SK-N-SH treated with all-trans-retinoic acid at 6 μM for 48 hours (cell line): ENCODE results near the gene GMEB2.
"Not testable (repeated sequence)": the region's sequence is repeated elsewhere in the genome, so short reads cannot be mapped to it uniquely, and the experiment has no call there.

Experiments used
- ATAC-seq: fragments of 200-7000 bp; cut with Tn5 transposase; 3 replicates; pipeline ENCODE4 v1.9.1; 2020; ENCODE audit warnings: mild to moderate bottlenecking, moderate library complexity
- ARNTL ChIP-seq: fragments of 450-650 bp; formaldehyde crosslinking; IDR thresholded peaks from 2 replicates; pipeline ENCODE4 v1.5.0; 2020; ENCODE audit warnings: low read depth, mild to moderate bottlenecking, moderate library complexity, borderline replicate concordance
- CREB5 ChIP-seq: fragments of 250-450 bp; sonication (Bioruptor Pico); IDR thresholded peaks from 2 replicates; pipeline ENCODE4 v1.5.1; 2020; ENCODE audit warnings: low read depth, mild to moderate bottlenecking, moderate library complexity
- CSDC2 ChIP-seq: fragments of 250-450 bp; sonication (Bioruptor Pico); IDR thresholded peaks from 2 replicates; pipeline ENCODE4 v1.5.0; 2020; ENCODE audit warnings: mild to moderate bottlenecking, moderate library complexity
- ESRRG ChIP-seq: fragments of 250-450 bp; sonication (Bioruptor Pico); IDR thresholded peaks from 2 replicates; pipeline ENCODE4 v1.6.1; 2021; ENCODE audit warnings: mild to moderate bottlenecking
- GLIS3 ChIP-seq: fragments of 250-450 bp; sonication (Bioruptor Pico); IDR thresholded peaks from 2 replicates; pipeline ENCODE4 v1.5.0; 2020; ENCODE audit warnings: mild to moderate bottlenecking, moderate library complexity
- ISL1 ChIP-seq: fragments of 250-450 bp; sonication (Bioruptor Pico); IDR thresholded peaks from 2 replicates; pipeline ENCODE4 v2.1.2; 2022; ENCODE audit warnings: mild to moderate bottlenecking, moderate library complexity
- OSR1 ChIP-seq: fragments of 250-450 bp; sonication (Bioruptor Pico); IDR thresholded peaks from 2 replicates; pipeline ENCODE4 v1.8.0; 2022; ENCODE audit warnings: moderate library complexity, mild to moderate bottlenecking, inconsistent platforms
- PPARA ChIP-seq: fragments of 250-450 bp; sonication (Bioruptor Pico); IDR thresholded peaks from 2 replicates; pipeline ENCODE4 v1.5.0; 2020; ENCODE audit warnings: mild to moderate bottlenecking, borderline replicate concordance
- SNAI2 ChIP-seq: fragments of 250-450 bp; sonication (Bioruptor Pico); IDR thresholded peaks from 2 replicates; pipeline ENCODE4 v1.5.0; 2020; ENCODE audit warnings: mild to moderate bottlenecking, moderate library complexity
- TCF4 ChIP-seq: fragments of 250-450 bp; sonication (Bioruptor Pico); IDR thresholded peaks from 2 replicates; pipeline ENCODE4 v1.8.0; 2021; ENCODE audit warnings: mild to moderate bottlenecking, moderate library complexity, borderline replicate concordance
- ZC3H10 ChIP-seq: fragments of 250-450 bp; sonication (Bioruptor Pico); IDR thresholded peaks from 2 replicates; pipeline ENCODE4 v1.5.1; 2021; ENCODE audit warnings: mild to moderate bottlenecking, moderate library complexity
- ZNF565 ChIP-seq: fragments of 450-650 bp; formaldehyde crosslinking; conservative IDR thresholded peaks from 2 replicates; pipeline ENCODE4 v1.5.0; 2020; ENCODE audit warnings: low read depth, mild to moderate bottlenecking, moderate library complexity
- ZNF70 ChIP-seq: fragments of 450-650 bp; formaldehyde crosslinking; IDR thresholded peaks from 2 replicates; pipeline ENCODE4 v1.5.0; 2020; ENCODE audit warnings: mild to moderate bottlenecking, moderate library complexity
- ZNF8 ChIP-seq: fragments of 450-650 bp; formaldehyde crosslinking; IDR thresholded peaks from 2 replicates; pipeline ENCODE4 v1.5.0; 2020; ENCODE audit warnings: mild to moderate bottlenecking, moderate library complexity
- TF ChIP-seq, protein P1 (sequence below): fragments of 250-450 bp; sonication (Bioruptor Pico); IDR thresholded peaks from 2 replicates; pipeline ENCODE4 v1.8.0; 2021; ENCODE audit warnings: low read depth, mild to moderate bottlenecking, moderate library complexity, borderline replicate concordance
- TF ChIP-seq, protein P2 (sequence below): fragments of 250-450 bp; sonication (Bioruptor Pico); IDR thresholded peaks from 2 replicates; pipeline ENCODE4 v1.5.0; 2020; ENCODE audit warnings: mild to moderate bottlenecking, moderate library complexity
- TF ChIP-seq, protein P3 (sequence below): fragments of 250-450 bp; sonication (Bioruptor Pico); IDR thresholded peaks from 2 replicates; pipeline ENCODE4 v1.5.1; 2021; ENCODE audit warnings: mild to moderate bottlenecking, moderate library complexity
- TF ChIP-seq, protein P4 (sequence below): fragments of 250-450 bp; sonication (Bioruptor Pico); IDR thresholded peaks from 2 replicates; pipeline ENCODE4 v1.8.0; 2020; ENCODE audit warnings: mild to moderate bottlenecking, moderate library complexity, borderline replicate concordance

Gene GMEB2

DNA sequence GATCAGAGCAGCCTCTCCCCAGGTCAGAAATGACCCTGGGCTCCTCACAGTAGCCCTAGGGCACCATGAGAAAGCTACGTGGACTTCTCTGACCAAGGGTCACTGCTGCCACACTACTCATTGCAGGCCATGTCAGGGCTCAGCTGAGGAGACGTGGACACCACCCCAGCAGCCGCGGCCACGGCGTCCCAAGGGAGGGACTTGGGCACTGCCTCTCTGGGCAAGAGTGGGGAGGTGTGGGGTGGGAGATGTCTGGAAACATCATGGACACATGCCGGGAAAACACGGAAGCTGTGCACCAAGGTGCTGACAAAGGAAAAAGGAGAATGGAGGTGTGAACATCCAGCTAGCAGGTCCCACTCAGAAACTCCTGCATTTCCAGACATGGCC is 9.0 kb downstream of the GMEB2 start:
- ATAC-seq, result no peak
- TF ChIP-seq ZNF70, result no peak
- no peak for TF ChIP-seq ARNTL
- TF ChIP-seq GLIS3, result no peak
- TF ChIP-seq, protein P1, sequence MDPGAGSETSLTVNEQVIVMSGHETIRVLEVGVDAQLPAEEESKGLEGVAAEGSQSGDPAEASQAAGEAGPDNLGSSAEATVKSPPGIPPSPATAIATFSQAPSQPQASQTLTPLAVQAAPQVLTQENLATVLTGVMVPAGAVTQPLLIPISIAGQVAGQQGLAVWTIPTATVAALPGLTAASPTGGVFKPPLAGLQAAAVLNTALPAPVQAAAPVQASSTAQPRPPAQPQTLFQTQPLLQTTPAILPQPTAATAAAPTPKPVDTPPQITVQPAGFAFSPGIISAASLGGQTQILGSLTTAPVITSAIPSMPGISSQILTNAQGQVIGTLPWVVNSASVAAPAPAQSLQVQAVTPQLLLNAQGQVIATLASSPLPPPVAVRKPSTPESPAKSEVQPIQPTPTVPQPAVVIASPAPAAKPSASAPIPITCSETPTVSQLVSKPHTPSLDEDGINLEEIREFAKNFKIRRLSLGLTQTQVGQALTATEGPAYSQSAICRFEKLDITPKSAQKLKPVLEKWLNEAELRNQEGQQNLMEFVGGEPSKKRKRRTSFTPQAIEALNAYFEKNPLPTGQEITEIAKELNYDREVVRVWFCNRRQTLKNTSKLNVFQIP, result no peak
- TF ChIP-seq ESRRG (CRISPR knock-in tag), result no peak
- TF ChIP-seq, protein P2, sequence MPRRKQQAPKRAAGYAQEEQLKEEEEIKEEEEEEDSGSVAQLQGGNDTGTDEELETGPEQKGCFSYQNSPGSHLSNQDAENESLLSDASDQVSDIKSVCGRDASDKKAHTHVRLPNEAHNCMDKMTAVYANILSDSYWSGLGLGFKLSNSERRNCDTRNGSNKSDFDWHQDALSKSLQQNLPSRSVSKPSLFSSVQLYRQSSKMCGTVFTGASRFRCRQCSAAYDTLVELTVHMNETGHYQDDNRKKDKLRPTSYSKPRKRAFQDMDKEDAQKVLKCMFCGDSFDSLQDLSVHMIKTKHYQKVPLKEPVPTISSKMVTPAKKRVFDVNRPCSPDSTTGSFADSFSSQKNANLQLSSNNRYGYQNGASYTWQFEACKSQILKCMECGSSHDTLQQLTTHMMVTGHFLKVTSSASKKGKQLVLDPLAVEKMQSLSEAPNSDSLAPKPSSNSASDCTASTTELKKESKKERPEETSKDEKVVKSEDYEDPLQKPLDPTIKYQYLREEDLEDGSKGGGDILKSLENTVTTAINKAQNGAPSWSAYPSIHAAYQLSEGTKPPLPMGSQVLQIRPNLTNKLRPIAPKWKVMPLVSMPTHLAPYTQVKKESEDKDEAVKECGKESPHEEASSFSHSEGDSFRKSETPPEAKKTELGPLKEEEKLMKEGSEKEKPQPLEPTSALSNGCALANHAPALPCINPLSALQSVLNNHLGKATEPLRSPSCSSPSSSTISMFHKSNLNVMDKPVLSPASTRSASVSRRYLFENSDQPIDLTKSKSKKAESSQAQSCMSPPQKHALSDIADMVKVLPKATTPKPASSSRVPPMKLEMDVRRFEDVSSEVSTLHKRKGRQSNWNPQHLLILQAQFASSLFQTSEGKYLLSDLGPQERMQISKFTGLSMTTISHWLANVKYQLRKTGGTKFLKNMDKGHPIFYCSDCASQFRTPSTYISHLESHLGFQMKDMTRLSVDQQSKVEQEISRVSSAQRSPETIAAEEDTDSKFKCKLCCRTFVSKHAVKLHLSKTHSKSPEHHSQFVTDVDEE (CRISPR knock-in tag), result no peak
- TF ChIP-seq ZNF8 (CRISPR knock-in tag), result no peak
- TF ChIP-seq, protein P3, sequence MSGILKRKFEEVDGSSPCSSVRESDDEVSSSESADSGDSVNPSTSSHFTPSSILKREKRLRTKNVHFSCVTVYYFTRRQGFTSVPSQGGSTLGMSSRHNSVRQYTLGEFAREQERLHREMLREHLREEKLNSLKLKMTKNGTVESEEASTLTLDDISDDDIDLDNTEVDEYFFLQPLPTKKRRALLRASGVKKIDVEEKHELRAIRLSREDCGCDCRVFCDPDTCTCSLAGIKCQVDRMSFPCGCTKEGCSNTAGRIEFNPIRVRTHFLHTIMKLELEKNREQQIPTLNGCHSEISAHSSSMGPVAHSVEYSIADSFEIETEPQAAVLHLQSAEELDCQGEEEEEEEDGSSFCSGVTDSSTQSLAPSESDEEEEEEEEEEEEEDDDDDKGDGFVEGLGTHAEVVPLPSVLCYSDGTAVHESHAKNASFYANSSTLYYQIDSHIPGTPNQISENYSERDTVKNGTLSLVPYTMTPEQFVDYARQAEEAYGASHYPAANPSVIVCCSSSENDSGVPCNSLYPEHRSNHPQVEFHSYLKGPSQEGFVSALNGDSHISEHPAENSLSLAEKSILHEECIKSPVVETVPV (CRISPR knock-in tag), result no peak
- no peak for TF ChIP-seq ZC3H10 (CRISPR knock-in tag)
- TF ChIP-seq PPARA (CRISPR knock-in tag), result no peak
- TF ChIP-seq CSDC2 (CRISPR knock-in tag), result no peak
- TF ChIP-seq, protein P4, sequence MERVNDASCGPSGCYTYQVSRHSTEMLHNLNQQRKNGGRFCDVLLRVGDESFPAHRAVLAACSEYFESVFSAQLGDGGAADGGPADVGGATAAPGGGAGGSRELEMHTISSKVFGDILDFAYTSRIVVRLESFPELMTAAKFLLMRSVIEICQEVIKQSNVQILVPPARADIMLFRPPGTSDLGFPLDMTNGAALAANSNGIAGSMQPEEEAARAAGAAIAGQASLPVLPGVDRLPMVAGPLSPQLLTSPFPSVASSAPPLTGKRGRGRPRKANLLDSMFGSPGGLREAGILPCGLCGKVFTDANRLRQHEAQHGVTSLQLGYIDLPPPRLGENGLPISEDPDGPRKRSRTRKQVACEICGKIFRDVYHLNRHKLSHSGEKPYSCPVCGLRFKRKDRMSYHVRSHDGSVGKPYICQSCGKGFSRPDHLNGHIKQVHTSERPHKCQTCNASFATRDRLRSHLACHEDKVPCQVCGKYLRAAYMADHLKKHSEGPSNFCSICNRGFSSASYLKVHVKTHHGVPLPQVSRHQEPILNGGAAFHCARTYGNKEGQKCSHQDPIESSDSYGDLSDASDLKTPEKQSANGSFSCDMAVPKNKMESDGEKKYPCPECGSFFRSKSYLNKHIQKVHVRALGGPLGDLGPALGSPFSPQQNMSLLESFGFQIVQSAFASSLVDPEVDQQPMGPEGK, result no peak
- no peak for TF ChIP-seq ISL1 (CRISPR knock-in tag)
- no peak for TF ChIP-seq ZNF565 (CRISPR knock-in tag)
- TF ChIP-seq OSR1 (CRISPR knock-in tag), result no peak
- TF ChIP-seq CREB5, result no peak
- no peak for TF ChIP-seq TCF4 (CRISPR knock-in tag)
- TF ChIP-seq SNAI2 (CRISPR knock-in tag), result no peak
- TF ChIP-seq, all 23 proteins: peak for 0

DNA sequence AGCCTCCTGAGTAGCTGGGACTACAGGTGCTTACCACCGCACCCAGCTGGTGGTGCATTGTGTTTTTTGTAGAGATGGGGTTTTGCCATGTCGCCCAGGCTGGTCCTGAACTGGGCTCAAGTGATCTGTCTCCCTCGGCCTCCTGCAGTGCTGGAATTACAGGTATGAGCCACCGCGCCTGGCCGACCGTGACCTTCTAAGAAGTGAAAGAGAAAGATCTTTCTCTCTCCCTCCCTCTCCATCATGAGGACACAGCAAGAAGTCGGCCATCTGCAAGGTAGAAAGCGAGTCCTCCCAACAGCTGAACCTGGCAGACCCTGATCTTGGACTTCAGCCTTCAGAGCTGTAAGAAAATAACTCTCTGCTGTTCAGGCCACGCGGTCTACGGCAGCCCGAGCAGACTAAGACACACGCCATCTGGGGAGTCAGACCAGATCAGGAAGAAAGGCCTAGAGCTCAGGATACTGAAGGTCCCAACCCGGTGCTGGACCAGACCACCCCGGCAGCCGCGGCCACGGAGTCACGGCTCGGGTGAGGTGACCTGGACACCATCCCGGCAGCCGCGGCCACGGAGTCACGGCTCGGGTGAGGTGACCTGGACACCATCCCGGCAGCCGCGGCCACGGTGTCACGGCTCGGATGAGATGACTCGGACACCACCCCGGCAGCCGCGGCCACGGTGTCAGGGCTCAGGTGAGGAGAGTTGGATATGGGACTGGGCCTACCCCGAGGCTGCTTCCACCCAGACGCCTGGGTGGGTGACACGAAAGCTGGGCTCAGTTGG is 9.6 kb downstream of the GMEB2 start:
- no peak for ATAC-seq
- no peak for TF ChIP-seq ISL1 (CRISPR knock-in tag)
- TF ChIP-seq, protein P4, result no peak
- no peak for TF ChIP-seq OSR1 (CRISPR knock-in tag)
- TF ChIP-seq ARNTL, result no peak
- TF ChIP-seq ZNF8 (CRISPR knock-in tag), result no peak

DNA sequence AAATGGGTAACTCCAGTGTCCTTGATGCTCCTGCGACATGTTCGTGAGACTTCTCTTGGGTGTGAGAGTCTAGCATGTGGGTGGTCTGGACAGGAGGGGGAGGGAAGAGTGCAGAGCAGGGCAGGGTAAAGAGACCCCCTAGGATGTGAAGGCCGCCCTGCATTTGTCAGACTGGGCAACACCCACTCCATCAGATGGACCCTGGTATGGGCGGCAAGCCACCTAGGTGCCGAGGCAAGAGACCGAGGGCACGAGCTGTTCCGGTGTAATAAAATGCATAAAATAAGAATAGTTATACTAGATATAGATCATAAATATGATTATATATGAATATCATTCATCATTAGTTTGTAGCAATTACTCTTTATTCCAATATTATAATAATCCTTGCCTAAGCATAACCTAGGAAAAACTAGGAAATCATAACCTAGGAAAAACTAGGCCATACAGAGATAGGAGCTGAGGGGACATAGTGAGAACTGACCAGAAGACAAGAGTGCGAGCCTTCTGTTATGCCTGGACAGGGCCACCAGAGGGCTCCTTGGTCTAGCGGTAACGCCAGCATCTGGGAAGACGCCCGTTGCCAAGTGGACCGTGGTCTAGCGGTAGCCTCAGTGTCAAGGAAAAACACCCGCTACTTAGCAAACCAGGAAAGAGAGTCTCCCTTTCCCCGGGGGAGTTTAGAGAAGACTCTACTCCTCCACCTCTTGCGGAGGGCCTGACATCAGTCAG is 12.9 kb downstream of the GMEB2 start:
- not testable (repeated sequence) for ATAC-seq
